ENCODE results near the gene FOXJ3. TPM values are rescaled to one million over a fixed set of nuclear protein-coding genes. Genes with fewer than 3 reads are reported as not detected.

Gene FOXJ3
- total RNA-seq, 1 experiment from 2014 or later = 55.3 TPM

GRCh38 chr1:42364089-42364488 lies 29.1 kb upstream of the FOXJ3 start:
- in situ Hi-C loops (cut with HindIII; ENCODE audit: low pct_unique_long_range_greater_than_20kb, low sequenced_read_pairs) = no loop called here
- Histone ChIP-seq H3K4me3 (ENCODE audit: low read depth in 2 of 2, low read length in 2 of 2) (no peak overlapping the region), H3K27me3 (ENCODE audit: control insufficient read depth, insufficient read depth, low read length) (no peaks in the 10 kb centered on the region; the same call in 1 of the 2 replicates), H3K27ac (ENCODE audit: low read length) (no peak overlapping the region), H3K9me3 (ENCODE audit: control insufficient read depth, insufficient read depth, low read depth, low read length) (no peaks in the 10 kb centered on the region), H3K4me1 (ENCODE audit: control insufficient read depth, insufficient read depth, low read length) (no peaks in the 10 kb centered on the region), H3K36me3 (ENCODE audit: control insufficient read depth, insufficient read depth, low read length) (no peaks in the 10 kb centered on the region)
- DNase-seq (ENCODE audit: low read depth, low spot score) (no peak), ATAC-seq (no peak)
- no TSS peak for BruUV-seq (replicated peaks)
- intact Hi-C loops (cut with micrococcal nuclease; ENCODE audit: unreplicated experiment) = no loop called here
- ChIA-PET POLR2A (no interaction called here), CTCF (no interaction called here)
- TF ChIP-seq SIN3A (IDR thresholded peaks at IDR 0.05; ENCODE audit: borderline replicate concordance, insufficient read depth, low read depth, low read length) (no peak), TCF7L2 (IDR thresholded peaks at IDR 0.05; ENCODE audit: low read depth, low read length) (no peak), REST (IDR thresholded peaks at IDR 0.05; ENCODE audit: insufficient read depth in 1 of 2, low read depth in 2 of 2, low read length in 1 of 2) (no peak), POLR2AphosphoS5 (IDR thresholded peaks at IDR 0.05; ENCODE audit: low read depth, low read length) (no peak)
- TF ChIP-seq, protein P1, sequence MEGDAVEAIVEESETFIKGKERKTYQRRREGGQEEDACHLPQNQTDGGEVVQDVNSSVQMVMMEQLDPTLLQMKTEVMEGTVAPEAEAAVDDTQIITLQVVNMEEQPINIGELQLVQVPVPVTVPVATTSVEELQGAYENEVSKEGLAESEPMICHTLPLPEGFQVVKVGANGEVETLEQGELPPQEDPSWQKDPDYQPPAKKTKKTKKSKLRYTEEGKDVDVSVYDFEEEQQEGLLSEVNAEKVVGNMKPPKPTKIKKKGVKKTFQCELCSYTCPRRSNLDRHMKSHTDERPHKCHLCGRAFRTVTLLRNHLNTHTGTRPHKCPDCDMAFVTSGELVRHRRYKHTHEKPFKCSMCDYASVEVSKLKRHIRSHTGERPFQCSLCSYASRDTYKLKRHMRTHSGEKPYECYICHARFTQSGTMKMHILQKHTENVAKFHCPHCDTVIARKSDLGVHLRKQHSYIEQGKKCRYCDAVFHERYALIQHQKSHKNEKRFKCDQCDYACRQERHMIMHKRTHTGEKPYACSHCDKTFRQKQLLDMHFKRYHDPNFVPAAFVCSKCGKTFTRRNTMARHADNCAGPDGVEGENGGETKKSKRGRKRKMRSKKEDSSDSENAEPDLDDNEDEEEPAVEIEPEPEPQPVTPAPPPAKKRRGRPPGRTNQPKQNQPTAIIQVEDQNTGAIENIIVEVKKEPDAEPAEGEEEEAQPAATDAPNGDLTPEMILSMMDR (IDR thresholded peaks at IDR 0.05) = no peak

DNA sequence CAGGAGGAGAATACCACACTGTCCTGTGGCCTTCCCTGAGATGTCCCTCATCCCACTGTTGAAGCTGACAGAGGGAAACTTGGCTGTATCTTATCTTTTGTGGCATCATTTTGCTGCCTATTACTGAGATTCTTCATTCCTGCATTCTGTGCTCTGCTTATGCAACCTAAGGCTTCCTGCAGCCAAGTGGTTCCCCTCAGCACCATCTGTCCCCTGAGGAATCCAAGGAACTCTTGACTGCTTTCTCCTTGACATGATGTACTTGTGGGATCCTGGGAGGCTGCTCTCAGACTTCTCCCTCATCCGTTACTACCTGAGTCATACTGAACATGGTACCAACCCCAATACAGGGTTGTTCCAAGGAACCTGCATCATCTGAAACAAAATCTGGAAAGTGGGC lies 24.4 kb upstream of the FOXJ3 start:
- Histone ChIP-seq H3K9me3 (ENCODE audit: control insufficient read depth, insufficient read depth, low read depth, low read length) (no peaks in the 10 kb centered on the region), H3K4me3 (ENCODE audit: low read depth in 2 of 2, low read length in 2 of 2) (no peak overlapping the region), H3K36me3 (ENCODE audit: control insufficient read depth, insufficient read depth, low read length) (no peaks in the 10 kb centered on the region), H3K27ac (ENCODE audit: low read length) (no peak overlapping the region), H3K27me3 (ENCODE audit: control insufficient read depth, insufficient read depth, low read length) (no peaks in the 10 kb centered on the region; the same call in 1 of the 2 replicates), H3K4me1 (ENCODE audit: control insufficient read depth, insufficient read depth, low read length) (no peaks in the 10 kb centered on the region)
- no TSS peak for BruUV-seq (replicated peaks)
- in situ Hi-C loops (cut with HindIII; ENCODE audit: low pct_unique_long_range_greater_than_20kb, low sequenced_read_pairs) (no loop called here), intact Hi-C loops (cut with micrococcal nuclease; ENCODE audit: unreplicated experiment) (no loop called here)
- CTCF ChIA-PET = no interaction called here
- DNase-seq (ENCODE audit: low read depth, low spot score) (no peak), ATAC-seq (no peak)
- TF ChIP-seq, protein P1 (IDR thresholded peaks at IDR 0.05) = no peak
- no peak for TF ChIP-seq REST (IDR thresholded peaks at IDR 0.05; ENCODE audit: insufficient read depth in 1 of 2, low read depth in 2 of 2, low read length in 1 of 2)
- no peak for TF ChIP-seq POLR2AphosphoS5 (IDR thresholded peaks at IDR 0.05; ENCODE audit: low read depth, low read length)
- POLR2A ChIA-PET = no interaction called here
